Dermis blood vessel endothelial cell (primary cell): Measurements from ENCODE around the gene ZSCAN4. TPM values are rescaled to one million over a fixed set of nuclear protein-coding genes. Genes with fewer than 3 reads are reported as not detected.
A peak's percentile ranks its signal among the peaks of the same experiment; 100 is the strongest.

Source experiments
- DNase-seq: peaks from one replicate; pipeline ENCODE4 v3.0.0; 2010
- total RNA-seq: library from RNA; depleted of rRNA; stranded (reverse); fragments of >200 nt; gene quantifications from 2 replicates; pipeline ENCODE4 v1.2.3, GENCODE V29; 2014

Gene ZSCAN4
- total RNA-seq, 1 donor from 2014 or later = not detected

DNA sequence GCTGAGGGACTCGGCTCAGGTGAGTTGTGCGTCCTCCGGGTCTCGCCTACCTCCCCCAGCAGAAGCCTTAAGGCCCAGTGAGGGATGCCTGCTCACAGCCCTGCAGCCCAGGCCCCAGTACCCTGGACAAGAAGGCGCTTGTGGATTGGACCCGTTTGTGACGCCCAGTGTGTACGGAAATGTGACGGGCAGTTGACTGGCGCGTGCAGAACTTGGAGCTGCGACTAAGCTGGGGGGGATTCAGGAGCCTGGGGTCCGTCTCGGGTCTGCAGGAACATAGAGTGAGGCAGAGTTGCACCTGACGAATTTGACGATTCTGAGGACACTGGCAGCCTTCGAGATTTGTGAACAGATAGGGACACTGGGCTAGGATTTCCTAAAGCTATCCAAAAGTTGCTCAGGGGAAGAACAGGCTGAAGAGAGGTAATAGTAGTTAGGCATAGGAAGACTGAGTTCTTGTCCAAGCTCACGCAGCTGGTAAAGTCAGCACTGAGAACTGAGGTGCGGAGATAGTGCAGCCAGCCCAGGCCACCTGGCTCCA, 13.6 kb downstream of the ZSCAN4 start:
- no peak for DNase-seq

DNA sequence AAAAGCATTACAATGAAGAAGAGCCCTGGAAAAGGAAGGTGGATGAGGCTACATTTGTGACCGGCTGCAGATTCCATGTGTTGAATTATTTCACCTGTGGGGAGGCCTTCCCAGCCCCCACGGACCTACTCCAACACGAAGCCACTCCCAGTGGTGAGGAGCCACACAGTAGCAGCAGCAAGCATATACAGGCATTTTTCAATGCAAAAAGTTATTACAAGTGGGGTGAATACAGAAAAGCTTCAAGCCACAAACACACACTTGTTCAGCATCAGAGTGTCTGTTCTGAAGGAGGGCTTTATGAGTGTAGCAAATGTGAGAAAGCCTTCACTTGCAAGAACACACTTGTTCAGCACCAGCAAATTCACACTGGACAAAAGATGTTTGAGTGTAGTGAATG, 18.0 kb downstream of the ZSCAN4 start:
- DNase-seq = no peak

DNA sequence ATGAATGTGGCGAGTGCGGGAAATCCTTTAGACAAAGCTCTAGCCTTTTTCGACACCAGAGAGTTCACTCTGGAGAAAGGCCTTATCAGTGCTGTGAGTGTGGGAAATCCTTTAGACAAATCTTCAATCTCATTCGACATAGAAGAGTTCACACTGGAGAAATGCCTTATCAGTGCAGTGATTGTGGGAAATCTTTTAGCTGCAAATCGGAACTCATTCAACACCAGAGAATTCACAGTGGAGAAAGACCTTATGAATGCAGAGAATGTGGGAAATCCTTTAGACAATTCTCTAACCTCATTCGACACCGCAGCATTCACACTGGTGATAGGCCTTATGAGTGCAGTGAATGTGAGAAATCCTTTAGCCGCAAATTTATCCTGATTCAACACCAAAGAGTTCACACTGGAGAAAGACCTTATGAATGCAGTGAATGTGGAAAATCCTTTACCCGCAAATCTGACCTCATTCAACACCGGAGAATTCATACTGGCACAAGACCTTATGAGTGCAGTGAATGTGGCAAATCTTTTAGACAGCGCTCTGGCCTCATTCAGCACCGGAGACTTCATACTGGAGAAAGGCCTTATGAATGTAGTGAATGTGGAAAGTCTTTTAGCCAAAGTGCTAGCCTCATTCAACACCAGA, 18.8 kb downstream of the ZSCAN4 start:
- DNase-seq = no peak

DNA sequence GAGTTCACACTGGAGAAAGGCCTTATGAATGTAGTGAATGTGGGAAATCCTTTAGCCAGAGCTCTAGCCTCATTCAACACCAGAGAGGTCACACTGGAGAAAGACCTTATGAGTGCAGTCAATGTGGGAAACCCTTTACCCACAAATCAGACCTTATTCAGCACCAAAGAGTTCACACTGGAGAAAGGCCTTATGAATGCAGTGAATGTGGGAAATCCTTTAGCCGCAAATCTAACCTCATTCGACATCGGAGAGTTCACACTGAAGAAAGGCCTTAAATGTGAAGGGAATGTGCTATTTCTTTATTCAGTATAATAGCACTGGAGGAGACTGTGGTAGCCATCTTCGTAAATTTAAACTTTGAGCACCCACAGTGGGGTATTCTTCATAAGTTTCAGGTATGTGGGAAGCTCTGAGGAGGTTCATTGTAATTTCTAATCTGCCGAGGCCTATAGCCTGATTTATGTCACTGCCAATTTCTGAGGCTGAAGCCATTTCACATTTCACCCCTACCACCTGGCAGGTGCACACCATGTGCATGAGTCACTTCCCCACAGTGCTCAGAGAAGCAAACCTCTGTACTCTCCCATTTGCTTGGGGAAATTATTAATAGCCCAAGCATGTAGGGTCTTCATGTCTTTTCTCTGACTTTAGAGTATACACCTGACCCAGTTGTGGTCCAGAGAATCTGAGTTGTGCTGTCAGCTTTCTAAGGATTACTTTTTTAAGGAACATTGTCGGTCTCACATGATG, 19.5 kb downstream of the ZSCAN4 start:
- DNase-seq = no peak

DNA sequence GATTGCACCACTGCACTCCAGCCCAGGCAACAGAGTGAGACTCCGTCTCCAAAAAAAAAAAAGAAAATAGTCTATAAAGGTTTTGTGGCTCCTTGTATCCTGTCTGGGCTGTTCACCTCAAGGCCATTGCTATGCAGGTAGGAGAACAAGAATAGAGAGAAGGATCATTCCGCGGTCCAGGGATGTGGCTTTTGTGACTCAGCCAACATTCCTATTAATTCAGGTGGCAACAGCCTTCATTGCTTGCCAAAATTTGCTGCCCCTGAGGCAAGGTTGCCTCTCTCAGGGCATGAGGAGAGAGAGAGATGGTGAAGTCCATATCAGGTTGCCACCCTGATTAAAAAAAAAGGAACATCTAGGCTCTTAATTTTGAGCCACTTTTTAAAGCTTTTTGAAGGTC, 21.0 kb downstream of the ZSCAN4 start:
- DNase-seq = no peak

DNA sequence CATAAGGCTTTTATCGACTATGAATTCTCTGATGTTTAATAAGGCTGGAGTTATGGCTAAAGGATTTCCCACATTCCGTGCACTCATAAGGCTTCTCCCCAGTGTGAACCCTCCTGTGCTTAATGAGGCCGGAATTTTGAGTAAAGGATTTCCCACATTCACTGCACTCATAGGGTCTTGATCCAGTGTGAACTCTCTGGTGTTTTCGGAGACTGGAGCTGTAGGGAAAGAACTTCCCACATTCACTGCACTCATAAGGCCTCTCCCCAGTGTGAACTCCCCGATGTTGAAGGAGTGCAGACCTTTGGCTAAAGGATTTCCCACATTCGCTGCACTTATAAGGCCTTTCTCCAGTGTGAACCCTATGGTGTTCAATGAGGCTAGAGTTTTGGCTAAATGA, 32.9 kb downstream of the ZSCAN4 start:
- no peak for DNase-seq

DNA sequence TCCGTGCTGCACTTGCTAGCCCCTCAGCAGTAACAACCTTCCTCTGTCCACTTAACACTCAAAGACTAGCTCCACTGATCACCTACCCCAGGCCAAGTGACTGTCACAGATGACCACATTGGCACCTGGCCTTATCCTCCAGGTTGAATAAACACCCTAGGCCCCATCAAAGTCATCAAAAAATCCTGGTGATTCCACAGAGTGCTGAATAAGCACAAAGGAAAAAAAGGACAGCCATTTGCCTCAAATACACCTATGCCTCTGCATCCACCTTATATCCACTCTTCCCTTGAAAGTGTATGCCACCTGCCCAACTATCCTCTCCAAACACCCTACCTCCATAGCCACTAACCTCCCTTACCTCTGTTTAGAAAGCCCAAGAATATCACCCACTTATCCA, 37.6 kb downstream of the ZSCAN4 start:
- no peak for DNase-seq

DNA sequence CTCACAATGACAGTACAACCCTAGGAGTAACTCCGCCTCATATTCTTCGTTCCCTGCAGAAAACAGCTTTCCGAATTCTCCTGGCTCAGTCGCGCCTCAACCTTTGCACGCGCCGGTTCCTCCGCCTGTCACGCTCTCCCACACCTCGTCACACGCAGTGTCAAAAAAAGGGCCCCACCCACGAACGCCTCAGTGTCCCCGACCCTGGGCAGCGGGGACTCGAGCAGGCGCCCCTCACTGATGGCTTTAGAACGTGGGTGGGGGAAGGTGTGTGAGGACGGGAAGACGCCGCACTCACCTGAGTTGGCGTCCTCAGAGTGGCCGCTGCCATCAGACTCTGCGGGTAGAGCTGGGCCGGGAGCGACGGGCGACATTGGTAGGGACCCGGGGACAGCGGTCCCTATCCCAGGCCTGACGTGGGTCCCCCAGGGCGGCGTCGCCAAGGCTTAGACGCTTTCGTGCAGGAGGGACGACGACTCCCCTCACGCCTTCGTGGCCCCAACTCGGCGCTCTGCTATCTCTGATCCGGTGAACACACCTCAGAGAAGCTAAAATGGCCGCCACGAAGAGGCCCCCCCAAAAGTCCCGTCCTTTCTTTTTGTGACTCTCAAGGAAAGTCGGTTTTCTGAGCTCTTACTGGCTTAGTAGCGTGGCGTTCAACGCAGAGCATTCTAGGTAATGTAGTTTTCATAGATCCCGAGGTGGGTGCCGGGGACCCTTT, 40.1 kb downstream of the ZSCAN4 start, which contains the start of gene ZNF154:
TSS of gene ZNF154 (minus strand) at position 564 of the 721 bp plus-strand sequence. CDS start at position 331, 233 bp downstream.
- peak; percentile 60 for DNase-seq

DNA sequence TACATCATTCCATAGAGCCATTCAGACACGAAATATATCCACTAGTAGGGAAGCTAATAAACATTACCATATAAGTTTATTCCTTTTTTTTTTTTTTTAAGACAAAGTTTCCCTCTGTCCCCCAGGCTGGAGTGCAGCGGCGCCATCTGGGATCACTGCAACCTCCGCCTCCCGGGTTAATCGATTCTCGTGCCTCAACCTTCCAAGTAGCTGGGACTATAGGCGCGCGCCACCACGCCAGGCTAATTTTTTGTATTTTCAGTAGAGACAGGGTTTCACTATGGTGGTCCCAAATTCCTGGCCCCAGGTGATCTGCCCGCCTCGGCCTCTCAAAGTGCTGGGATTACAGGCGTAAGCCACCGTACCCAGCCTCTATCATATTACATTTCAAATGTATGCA, 40.9 kb downstream of the ZSCAN4 start:
- DNase-seq = no peak

DNA sequence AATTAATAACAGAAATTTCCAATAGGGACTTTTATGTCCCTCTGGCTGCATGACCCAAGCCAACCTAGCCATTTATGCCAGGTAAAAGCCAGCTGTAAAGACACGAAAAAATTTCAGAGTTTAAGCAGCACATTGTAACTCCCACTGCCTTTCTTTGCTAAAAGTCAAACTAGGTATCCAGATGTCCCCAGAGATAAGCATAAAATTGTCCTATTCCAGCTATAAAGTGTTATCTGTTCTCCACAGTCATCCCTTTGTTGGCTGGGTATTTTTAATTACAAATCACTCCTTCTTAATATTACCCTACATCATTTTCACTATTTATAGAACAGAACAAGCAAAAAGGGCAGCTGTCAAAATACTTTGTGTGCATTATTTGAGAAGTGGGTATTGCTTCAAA, 43.5 kb downstream of the ZSCAN4 start:
- no peak for DNase-seq

DNA sequence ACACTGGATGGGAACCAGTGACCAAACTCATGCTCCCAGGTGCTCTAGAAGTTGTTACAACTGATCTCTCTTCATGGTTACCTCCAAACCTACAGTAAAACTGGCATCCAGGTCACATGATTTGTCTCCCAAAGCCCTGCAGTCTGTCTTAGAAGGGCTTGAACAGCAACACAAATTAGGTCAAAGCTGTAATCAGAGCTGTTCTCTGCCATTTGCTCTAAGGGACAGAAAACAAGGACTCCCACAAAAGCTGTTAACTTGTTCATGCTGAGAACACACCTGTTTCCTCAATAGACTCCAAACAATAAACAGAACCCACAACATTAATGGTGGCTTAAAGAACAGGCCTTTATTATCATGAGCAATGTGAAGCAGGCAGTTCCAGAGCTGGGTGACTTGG, 50.7 kb downstream of the ZSCAN4 start:
- no peak for DNase-seq

DNA sequence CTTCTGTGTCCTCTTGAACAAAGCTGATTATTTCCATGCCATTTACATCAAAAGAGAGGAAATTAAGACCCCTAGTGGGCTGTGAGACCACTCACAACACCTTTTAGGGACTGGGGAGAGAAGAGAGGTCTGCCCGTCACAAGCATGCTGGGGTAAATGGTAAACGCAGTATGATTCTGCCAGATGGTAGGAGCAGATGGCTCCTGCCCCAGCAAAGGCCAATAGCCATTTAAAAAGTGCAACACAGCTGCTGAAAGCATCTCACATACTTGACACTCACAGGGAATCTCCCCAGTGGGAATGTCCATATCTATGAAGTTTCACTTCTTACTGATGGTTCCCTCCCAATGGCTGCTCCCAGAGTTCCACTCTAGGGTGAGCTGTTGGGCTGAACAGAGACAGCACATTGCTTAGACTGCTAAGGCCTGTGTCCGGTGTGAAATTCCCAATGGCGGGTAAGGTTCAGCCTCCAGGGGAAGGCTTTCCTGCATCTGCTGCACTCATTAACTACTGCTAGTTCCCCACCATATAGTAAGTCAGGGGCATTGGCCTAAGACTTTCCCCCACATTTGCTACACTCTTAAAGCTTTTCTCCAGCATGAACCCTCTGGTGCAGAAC, 51.3 kb downstream of the ZSCAN4 start:
- no peak for DNase-seq

DNA sequence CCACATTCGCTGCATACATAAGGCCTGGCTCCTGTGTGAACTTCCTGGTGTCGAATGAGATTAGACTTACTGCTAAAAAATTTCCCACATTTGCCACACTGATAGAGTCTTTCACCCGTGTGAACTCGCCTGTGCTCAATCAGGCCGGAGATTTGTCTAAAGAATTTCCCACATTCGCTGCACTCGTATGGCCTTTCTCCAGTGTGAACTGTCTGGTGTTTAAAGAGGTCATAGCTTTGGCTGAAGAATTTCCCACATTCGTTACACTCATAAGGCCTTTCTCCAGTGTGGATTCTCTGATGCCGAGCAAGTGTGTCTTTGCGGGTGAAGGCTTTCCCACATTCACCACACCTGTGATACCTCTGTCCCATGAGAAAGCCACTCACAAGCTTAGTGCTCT, 52.1 kb downstream of the ZSCAN4 start:
- no peak for DNase-seq

Other genes starting within 250 kb of the ZSCAN4 start
- 10.7 and 12.6 TPM in 2 replicates for gene ZNF749, start 233.6 kb upstream of the ZSCAN4 start, total RNA-seq
- gene VN1R1, start 211.8 kb upstream of the ZSCAN4 start, total RNA-seq = 0.28 and 0.34 TPM in 2 replicates
- 19.3 and 22.3 TPM in 2 replicates for gene ZNF772, start 191.4 kb upstream of the ZSCAN4 start, total RNA-seq
- gene ZNF419, start 181.2 kb upstream of the ZSCAN4 start, total RNA-seq = 7.8 and 12.6 TPM in 2 replicates
- 15.3 and 17.5 TPM in 2 replicates for gene ZNF773, start 169.0 kb upstream of the ZSCAN4 start, total RNA-seq
- gene ZNF549, start 141.6 kb upstream of the ZSCAN4 start, total RNA-seq = 4.8 and 5.8 TPM in 2 replicates
- gene ZNF550, start 109.1 kb upstream of the ZSCAN4 start, total RNA-seq = 6.4 and 8.0 TPM in 2 replicates
- 4.1 and 4.4 TPM in 2 replicates for gene ZNF416, start 90.0 kb upstream of the ZSCAN4 start, total RNA-seq
- gene ZIK1, start 84.8 kb upstream of the ZSCAN4 start, total RNA-seq = 5.3 and 6.1 TPM in 2 replicates
- 2.7 and 4.5 TPM in 2 replicates for gene ZNF530, start 69.0 kb upstream of the ZSCAN4 start, total RNA-seq
- 17.6 and 24.0 TPM in 2 replicates for gene ZNF134, start 54.7 kb upstream of the ZSCAN4 start, total RNA-seq
- gene ZNF211, start 35.8 kb upstream of the ZSCAN4 start, total RNA-seq = 9.9 and 11.2 TPM in 2 replicates
- 8.9 and 9.5 TPM in 2 replicates for gene ZNF551, start 13.0 kb downstream of the ZSCAN4 start, total RNA-seq
- gene ZNF154, start 40.3 kb downstream of the ZSCAN4 start, total RNA-seq = 1.3 and 2.4 TPM in 2 replicates
- gene ZNF671, start 58.7 kb downstream of the ZSCAN4 start, total RNA-seq = 9.8 and 10.0 TPM in 2 replicates
- gene ZNF776, start 77.9 kb downstream of the ZSCAN4 start, total RNA-seq = 14.6 and 18.1 TPM in 2 replicates
- gene ZNF586, start 100.7 kb downstream of the ZSCAN4 start, total RNA-seq = 13.1 and 31.0 TPM in 2 replicates
- gene ZNF552, start 146.0 kb downstream of the ZSCAN4 start, total RNA-seq = 7.4 and 9.9 TPM in 2 replicates
- 24.2 and 27.2 TPM in 2 replicates for gene ZNF587B, start 161.4 kb downstream of the ZSCAN4 start, total RNA-seq
- 29.4 and 36.3 TPM in 2 replicates for gene ZNF587, start 180.9 kb downstream of the ZSCAN4 start, total RNA-seq
- 4.1 and 4.6 TPM in 2 replicates for gene ZNF814, start 220.1 kb downstream of the ZSCAN4 start, total RNA-seq
- 15.2 and 18.9 TPM in 2 replicates for gene ZNF417, start 247.7 kb downstream of the ZSCAN4 start, total RNA-seq